H9 (cell line): ENCODE results near the gene CDH4. TPM values are rescaled to one million over a fixed set of nuclear protein-coding genes. Genes with fewer than 3 reads are reported as not detected.

ENCODE experiments used
- DNase-seq: peaks from one replicate; pipeline ENCODE4 v3.0.0-alpha.2; 2017
- H2AFZ ChIP-seq: one replicate; pipeline ENCODE4 v1.6.1; 2013; ENCODE audit warnings: mild to moderate bottlenecking, low read length, control low read depth, moderate library complexity
- H2AK5ac ChIP-seq: 2 replicates; pipeline ENCODE4 v1.6.1; 2013; ENCODE audit warnings: low read length, control low read depth, mixed read lengths; ENCODE audit not compliant: insufficient read length
- H2BK120ac ChIP-seq: one replicate; pipeline ENCODE4 v1.6.1; 2013; ENCODE audit warnings: low read depth, mild to moderate bottlenecking, low read length, control low read depth, inconsistent platforms; ENCODE audit not compliant: poor library complexity, severe bottlenecking
- H2BK12ac ChIP-seq: 2 replicates; pipeline ENCODE4 v1.6.1; 2013; ENCODE audit warnings: low read length, control low read depth, mixed read lengths, low read depth; ENCODE audit not compliant: insufficient read length
- H2BK15ac ChIP-seq: 2 replicates; pipeline ENCODE4 v1.6.1; 2013; ENCODE audit warnings: low read depth, low read length, control low read depth
- H2BK20ac ChIP-seq: one replicate; pipeline ENCODE4 v1.6.1; 2013; ENCODE audit warnings: low read depth, mild to moderate bottlenecking, low read length, control low read depth, inconsistent platforms; ENCODE audit not compliant: poor library complexity, severe bottlenecking
- H2BK5ac ChIP-seq: 2 replicates; pipeline ENCODE4 v1.6.1; 2013; ENCODE audit warnings: low read length, control low read depth, mixed read lengths; ENCODE audit not compliant: insufficient read length
- H3K14ac ChIP-seq: 2 replicates; pipeline ENCODE4 v1.6.1; 2013; ENCODE audit warnings: low read length, control low read depth; ENCODE audit not compliant: insufficient read depth
- H3K18ac ChIP-seq: 2 replicates; pipeline ENCODE4 v1.6.1; 2013; ENCODE audit warnings: low read depth, mild to moderate bottlenecking, mixed read lengths, low read length, control low read depth; ENCODE audit not compliant: insufficient read length
- H3K23ac ChIP-seq: 2 replicates; pipeline ENCODE4 v1.6.1; 2013; ENCODE audit warnings: low read length, control low read depth, mixed read lengths, low read depth; ENCODE audit not compliant: insufficient read length
- H3K23me2 ChIP-seq: 2 replicates; pipeline ENCODE4 v1.6.1; 2013; ENCODE audit warnings: low read depth, mild to moderate bottlenecking, mixed read lengths, low read length, control low read depth; ENCODE audit not compliant: insufficient read length, poor library complexity, severe bottlenecking
- H3K27ac ChIP-seq: 2 replicates; pipeline ENCODE4 v1.5.1; 2013; ENCODE audit warnings: low read length, control low read depth, mixed read lengths, low read depth; ENCODE audit not compliant: insufficient read length
- H3K27me3 ChIP-seq: 2 replicates; pipeline ENCODE4 v1.6.1; 2013; ENCODE audit warnings: low read length, control low read depth, inconsistent platforms; ENCODE audit not compliant: insufficient read depth
- H3K4ac ChIP-seq: 2 replicates; pipeline ENCODE4 v1.6.1; 2013; ENCODE audit warnings: low read depth, mild to moderate bottlenecking, control low read depth, inconsistent platforms, low read length, moderate library complexity
- H3K4me1 ChIP-seq: 2 replicates; pipeline ENCODE4 v1.6.1; 2013; ENCODE audit warnings: low read length, control low read depth, inconsistent platforms; ENCODE audit not compliant: insufficient read depth
- H3K4me2 ChIP-seq: 2 replicates; pipeline ENCODE4 v1.6.1; 2013; ENCODE audit warnings: low read length, control low read depth, mixed read lengths; ENCODE audit not compliant: insufficient read length, insufficient read depth
- H3K56ac ChIP-seq: 2 replicates; pipeline ENCODE4 v1.6.1; 2013; ENCODE audit warnings: low read depth, mild to moderate bottlenecking, mixed read lengths, low read length, control low read depth; ENCODE audit not compliant: insufficient read length
- H3K79me1 ChIP-seq: 2 replicates; pipeline ENCODE4 v1.6.1; 2013; ENCODE audit warnings: low read depth, mild to moderate bottlenecking, moderate library complexity, low read length, control low read depth, inconsistent platforms; ENCODE audit not compliant: insufficient read depth, poor library complexity, severe bottlenecking
- H3K79me2 ChIP-seq: 2 replicates; pipeline ENCODE4 v1.6.1; 2013; ENCODE audit warnings: low read length, control low read depth, inconsistent platforms; ENCODE audit not compliant: insufficient read depth
- H3K9ac ChIP-seq: 2 replicates; pipeline ENCODE4 v1.6.1; 2013; ENCODE audit warnings: low read length, control low read depth, mixed read lengths; ENCODE audit not compliant: insufficient read length; ENCODE audit errors: extremely low read depth
- H3K9me3 ChIP-seq: one replicate; pipeline ENCODE4 v1.6.1; 2013; ENCODE audit warnings: low read depth, low read length, inconsistent platforms; ENCODE audit not compliant: control insufficient read depth
- H3T11ph ChIP-seq: one replicate; pipeline ENCODE4 v1.6.1; 2013; ENCODE audit warnings: mild to moderate bottlenecking, low read length, control low read depth, inconsistent platforms
- H4K20me1 ChIP-seq: one replicate; pipeline ENCODE4 v1.6.1; 2013; ENCODE audit not compliant: control insufficient read depth, insufficient read length, insufficient read depth
- H4K5ac ChIP-seq: 2 replicates; pipeline ENCODE4 v1.6.1; 2013; ENCODE audit warnings: low read depth, mild to moderate bottlenecking, mixed read lengths, low read length, control low read depth; ENCODE audit not compliant: insufficient read length
- H4K8ac ChIP-seq: replicated peaks from 2 replicates; pipeline ENCODE4 v1.6.1; 2013; ENCODE audit warnings: low read length, control low read depth, mixed read lengths, low read depth; ENCODE audit not compliant: insufficient read length
- H4K91ac ChIP-seq: 2 replicates; pipeline ENCODE4 v1.6.1; 2013; ENCODE audit warnings: low read depth, mild to moderate bottlenecking, moderate library complexity, mixed read lengths, low read length, control low read depth; ENCODE audit not compliant: insufficient read length
- H3K27ac Mint-ChIP-seq, 3 experiments: 2 replicates in 2 of 3; 3 replicates in 1 of 3; pipeline ENCODE4 v1.8.0; 2020 to 2021; ENCODE audit warnings: mixed read lengths in 3 of 3, mild to moderate bottlenecking in 1 of 3, moderate library complexity in 1 of 3
- H3K27me3 Mint-ChIP-seq: 2 replicates; pipeline ENCODE4 v1.8.0; 2021; ENCODE audit warnings: low read depth, mild to moderate bottlenecking, moderate library complexity, mixed read lengths
- H3K36me3 Mint-ChIP-seq, 3 experiments: 2 replicates in 2 of 3; 3 replicates in 1 of 3; pipeline ENCODE4 v1.8.0; 2020 to 2021; ENCODE audit warnings: low read depth in 3 of 3, mixed read lengths in 3 of 3; ENCODE audit not compliant: insufficient read depth in 1 of 3
- H3K4me1 Mint-ChIP-seq, 2 experiments: 2 replicates each; pipeline ENCODE4 v1.8.0; 2020; ENCODE audit warnings: mixed read lengths in 2 of 2
- H3K4me3 Mint-ChIP-seq, 2 experiments: 2 replicates in 1 of 2; 3 replicates in 1 of 2; pipeline ENCODE4 v1.8.0; 2020 to 2021; ENCODE audit warnings: mild to moderate bottlenecking in 2 of 2, mixed read lengths in 2 of 2, moderate library complexity in 1 of 2
- H3K9me3 Mint-ChIP-seq, 2 experiments: 2 replicates in 1 of 2; 3 replicates in 1 of 2; pipeline ENCODE4 v1.8.0; 2020; ENCODE audit warnings: mild to moderate bottlenecking in 2 of 2, mixed read lengths in 2 of 2, moderate library complexity in 1 of 2
- WGBS: extraction: QIAGEN DNeasy Blood & Tissue Kit; methylation state at CpG from one replicate; pipeline ENCODE4 v1.1.7; 2013; ENCODE audit warnings: missing lambda C conversion rate, low lambda C conversion rate, mixed read lengths; ENCODE audit not compliant: insufficient read length; ENCODE audit errors: extremely low coverage; 5-methylcytosine and 5-hydroxymethylcytosine counted together
- total RNA-seq: library from RNA; stranded (reverse); gene quantifications from 2 replicates; pipeline ENCODE4 v1.2.1, GENCODE V29; 2021
- TF ChIP-seq, protein P1 (sequence below): fragments of 200-600 bp; sonication (generic); conservative IDR thresholded peaks from 3 replicates; pipeline ENCODE4 v1.8.0; 2021; ENCODE audit warnings: antibody characterized with exemption, mild to moderate bottlenecking

The CDH4 gene
- total RNA-seq, 1 experiment from 2014 or later = 3.0 TPM

DNA sequence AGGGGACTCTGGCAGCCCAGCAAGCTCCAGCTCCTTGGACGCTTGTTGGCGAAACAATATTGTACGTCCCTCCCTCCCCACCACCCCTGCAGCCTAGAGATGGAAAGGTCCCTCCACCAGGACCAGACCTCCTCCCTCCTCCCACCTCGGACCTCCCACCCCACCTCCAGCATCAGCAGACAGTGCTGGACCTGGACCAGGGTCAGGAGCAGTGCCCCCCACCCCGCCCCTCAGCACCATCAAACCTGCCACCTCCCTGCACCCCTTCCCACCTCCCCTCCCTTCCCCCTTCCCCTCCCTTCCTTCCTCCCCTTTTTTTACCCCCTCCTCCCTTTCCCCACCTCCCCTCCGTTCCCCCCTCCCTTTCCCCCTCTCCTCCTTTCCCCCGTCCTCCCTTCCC is 715.2 kb downstream of the CDH4 start:
- Mint-ChIP-seq H3K4me3 (no peak overlapping the region), H3K9me3 (no peaks in the 10 kb centered on the region), H3K27me3 (no peaks in the 10 kb centered on the region; the same call in 1 of the 2 replicates), H3K4me1 (peaks cover 2 to 22% of the 10 kb centered on the region in 2 experiments; a peak in 2 of 4 replicates), H3K27ac (no peak overlapping the region), H3K36me3 (peaks cover 3 to 7% (median 4%) of the 10 kb centered on the region in 3 experiments; a peak in 6 of 7 replicates)
- Histone ChIP-seq H3K4ac (no peak overlapping the region), H3K27ac (no peak overlapping the region), H3K9me3 (no peaks in the 10 kb centered on the region), H3K27me3 (peaks cover 2% of the 10 kb centered on the region; the same call in 1 of the 2 replicates), H2BK15ac (no peak overlapping the region), H3K14ac (no peak overlapping the region), H3K4me1 (no peaks in the 10 kb centered on the region), H3K4me2 (no peak overlapping the region), H2BK5ac (no peak overlapping the region), H2AK5ac (no peak overlapping the region), H3K9ac (no peak overlapping the region), H3K79me2 (no peaks in the 10 kb centered on the region), H4K5ac (no peak overlapping the region), H4K91ac (no peak overlapping the region), H2BK20ac (no peak overlapping the region), H3K23me2 (no peaks in the 10 kb centered on the region), H3K23ac (no peak overlapping the region), H2BK120ac (no peak overlapping the region), H4K8ac (no peak overlapping the region), H3T11ph (no peak overlapping the region), H2AFZ (no peak overlapping the region), H3K79me1 (no peaks in the 10 kb centered on the region), H4K20me1 (no peaks in the 10 kb centered on the region), H3K18ac (no peak overlapping the region), H2BK12ac (no peak overlapping the region), H3K56ac (no peak overlapping the region)
- TF ChIP-seq, protein P1, sequence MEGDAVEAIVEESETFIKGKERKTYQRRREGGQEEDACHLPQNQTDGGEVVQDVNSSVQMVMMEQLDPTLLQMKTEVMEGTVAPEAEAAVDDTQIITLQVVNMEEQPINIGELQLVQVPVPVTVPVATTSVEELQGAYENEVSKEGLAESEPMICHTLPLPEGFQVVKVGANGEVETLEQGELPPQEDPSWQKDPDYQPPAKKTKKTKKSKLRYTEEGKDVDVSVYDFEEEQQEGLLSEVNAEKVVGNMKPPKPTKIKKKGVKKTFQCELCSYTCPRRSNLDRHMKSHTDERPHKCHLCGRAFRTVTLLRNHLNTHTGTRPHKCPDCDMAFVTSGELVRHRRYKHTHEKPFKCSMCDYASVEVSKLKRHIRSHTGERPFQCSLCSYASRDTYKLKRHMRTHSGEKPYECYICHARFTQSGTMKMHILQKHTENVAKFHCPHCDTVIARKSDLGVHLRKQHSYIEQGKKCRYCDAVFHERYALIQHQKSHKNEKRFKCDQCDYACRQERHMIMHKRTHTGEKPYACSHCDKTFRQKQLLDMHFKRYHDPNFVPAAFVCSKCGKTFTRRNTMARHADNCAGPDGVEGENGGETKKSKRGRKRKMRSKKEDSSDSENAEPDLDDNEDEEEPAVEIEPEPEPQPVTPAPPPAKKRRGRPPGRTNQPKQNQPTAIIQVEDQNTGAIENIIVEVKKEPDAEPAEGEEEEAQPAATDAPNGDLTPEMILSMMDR = no peak
- DNase-seq = no peak
- no CpG with 5 or more reads among the region's 7 CpGs for WGBS
